Lung (tissue), 12 donors: Measurements from ENCODE around the gene KCNQ1OT1. TPM values are rescaled to one million over a fixed set of nuclear protein-coding genes. Genes with fewer than 3 reads are reported as not detected.

Source experiments
- ATAC-seq: fragments of 200-7000 bp; cut with Tn5 transposase; one replicate; pipeline ENCODE4 v1.9.1; 2020; ENCODE audit warnings: moderate number of reproducible peaks; ENCODE audit not compliant: insufficient read depth, low FRiP score
- DNase-seq, 3 donors: peaks; one replicate each; pipeline ENCODE4 v3.0.0-alpha.2; 2013 to 2017
- H3K27ac ChIP-seq, 2 donors: one replicate each; pipeline ENCODE4 v1.5.1; 2013; ENCODE audit warnings: mild to moderate bottlenecking in 2 of 2, moderate library complexity in 2 of 2, control low read depth in 1 of 2, inconsistent platforms in 1 of 2, low read depth in 1 of 2, low read length in 1 of 2
- H3K27me3 ChIP-seq, 3 donors: one replicate each; pipeline ENCODE4 v1.5.1; 2013; ENCODE audit warnings: low read length in 2 of 3; ENCODE audit not compliant: control insufficient read depth in 3 of 3, insufficient read depth in 3 of 3
- H3K36me3 ChIP-seq, 4 donors: one replicate each; pipeline ENCODE4 v1.5.1; 2013; ENCODE audit warnings: low read length in 4 of 4, mild to moderate bottlenecking in 1 of 4, moderate library complexity in 1 of 4; ENCODE audit not compliant: control insufficient read depth in 4 of 4, insufficient read depth in 4 of 4
- H3K4me1 ChIP-seq, 5 donors: one replicate each; pipeline ENCODE4 v1.5.1; 2013; ENCODE audit warnings: low read length in 5 of 5, mild to moderate bottlenecking in 2 of 5, moderate library complexity in 1 of 5; ENCODE audit not compliant: control insufficient read depth in 5 of 5, insufficient read depth in 5 of 5
- H3K4me3 ChIP-seq: one replicate; pipeline ENCODE4 v1.5.1; 2013; ENCODE audit warnings: mild to moderate bottlenecking, control low read depth, moderate library complexity
- H3K9ac ChIP-seq, 2 donors: one replicate each; pipeline ENCODE4 v1.5.1; 2013; ENCODE audit warnings: low read length in 2 of 2, control low read depth in 1 of 2; ENCODE audit not compliant: insufficient read depth in 1 of 2
- H3K9me3 ChIP-seq, 4 donors: one replicate each; pipeline ENCODE4 v1.5.1; 2013; ENCODE audit warnings: low read length in 3 of 4, mild to moderate bottlenecking in 1 of 4, moderate library complexity in 1 of 4; ENCODE audit not compliant: control insufficient read depth in 4 of 4, insufficient read depth in 3 of 4
- WGBS, 2 donors: extraction: QIAGEN DNeasy Blood & Tissue Kit; methylation state at CpG; one replicate each; pipeline ENCODE4 v1.1.7; 2013; 5-methylcytosine and 5-hydroxymethylcytosine counted together
- polyA plus RNA-seq, 2 donors: library from polyadenylated mRNA; stranded (reverse); fragments of 200-250 nt; gene quantifications; one replicate each; pipeline ENCODE4 v1.2.1, GENCODE V29; 2013
- total RNA-seq, 2 donors: library from RNA; depleted of rRNA in 1 of 2; stranded (reverse); fragments of >200 nt in 1 of 2; gene quantifications; one replicate each; pipeline ENCODE4 v1.2.1, GENCODE V29; 2014 to 2021
- TF ChIP-seq, protein P1 (sequence below): IDR thresholded peaks from 2 replicates; pipeline ENCODE4 v1.5.1; 2012; ENCODE audit warnings: mild to moderate bottlenecking; ENCODE audit errors: control extremely low read depth, extremely low read depth
- donor health status: control.
- donor health status: control.
- donor health status: Bipolar disorder and iron deficiency.
- donor health status: healthy.
- donor health status: DM: yes; HTN: yes; CAD: no.

The KCNQ1OT1 gene
- total and polyA plus RNA-seq, 4 donors = 0.02 to 14.5 (median 1.7) TPM

DNA sequence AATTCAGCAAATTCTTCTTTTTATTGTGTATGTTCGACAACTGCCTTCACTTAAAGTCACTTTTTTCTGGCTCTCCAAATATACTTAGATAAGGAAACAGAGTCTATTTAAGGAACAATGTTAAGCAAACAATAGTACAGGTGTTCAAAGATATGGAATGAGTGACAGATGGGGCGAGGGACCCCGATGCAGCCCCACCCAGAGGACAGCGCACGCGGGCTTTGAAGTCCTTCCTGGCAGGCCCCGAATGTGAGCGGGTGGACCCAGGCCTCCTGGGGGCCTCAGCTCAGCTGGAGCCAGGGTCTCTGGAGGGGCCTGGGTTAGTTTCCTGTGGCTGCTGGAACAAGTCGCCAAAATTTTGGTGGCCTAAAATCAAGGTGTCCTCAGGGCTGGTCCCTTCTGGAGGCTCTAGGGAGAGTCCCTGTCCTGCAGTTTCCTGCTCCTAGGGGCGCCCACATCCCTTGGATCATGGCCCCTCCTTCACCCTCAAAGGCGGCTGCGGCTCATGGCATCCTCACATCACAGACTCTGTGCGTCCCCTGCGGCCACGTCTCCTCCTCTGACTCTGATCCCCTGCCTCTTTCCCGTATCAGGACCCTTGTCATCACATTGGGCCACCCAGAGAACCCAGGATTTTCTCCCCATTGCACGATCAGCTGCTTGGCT lies 40.6 kb upstream of the KCNQ1OT1 start:
- ATAC-seq = no peak
- Histone ChIP-seq H3K27ac (no peak overlapping the region), H3K9ac (no peak overlapping the region), H3K36me3 (no peaks in the 10 kb centered on the region), H3K27me3 (no peaks in the 10 kb centered on the region), H3K9me3 (no peaks in the 10 kb centered on the region), H3K4me1 (peaks cover 0 to 24% (median 9%) of the 10 kb centered on the region in 5 donors), H3K4me3 (no peak overlapping the region)
- DNase-seq = peak in 1 of 3 donors; percentile 10
- TF ChIP-seq, protein P1, sequence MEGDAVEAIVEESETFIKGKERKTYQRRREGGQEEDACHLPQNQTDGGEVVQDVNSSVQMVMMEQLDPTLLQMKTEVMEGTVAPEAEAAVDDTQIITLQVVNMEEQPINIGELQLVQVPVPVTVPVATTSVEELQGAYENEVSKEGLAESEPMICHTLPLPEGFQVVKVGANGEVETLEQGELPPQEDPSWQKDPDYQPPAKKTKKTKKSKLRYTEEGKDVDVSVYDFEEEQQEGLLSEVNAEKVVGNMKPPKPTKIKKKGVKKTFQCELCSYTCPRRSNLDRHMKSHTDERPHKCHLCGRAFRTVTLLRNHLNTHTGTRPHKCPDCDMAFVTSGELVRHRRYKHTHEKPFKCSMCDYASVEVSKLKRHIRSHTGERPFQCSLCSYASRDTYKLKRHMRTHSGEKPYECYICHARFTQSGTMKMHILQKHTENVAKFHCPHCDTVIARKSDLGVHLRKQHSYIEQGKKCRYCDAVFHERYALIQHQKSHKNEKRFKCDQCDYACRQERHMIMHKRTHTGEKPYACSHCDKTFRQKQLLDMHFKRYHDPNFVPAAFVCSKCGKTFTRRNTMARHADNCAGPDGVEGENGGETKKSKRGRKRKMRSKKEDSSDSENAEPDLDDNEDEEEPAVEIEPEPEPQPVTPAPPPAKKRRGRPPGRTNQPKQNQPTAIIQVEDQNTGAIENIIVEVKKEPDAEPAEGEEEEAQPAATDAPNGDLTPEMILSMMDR = no peak
- 84 to 87% methylated on average over 17 of the region's 17 CpGs for WGBS, 2 donors

DNA sequence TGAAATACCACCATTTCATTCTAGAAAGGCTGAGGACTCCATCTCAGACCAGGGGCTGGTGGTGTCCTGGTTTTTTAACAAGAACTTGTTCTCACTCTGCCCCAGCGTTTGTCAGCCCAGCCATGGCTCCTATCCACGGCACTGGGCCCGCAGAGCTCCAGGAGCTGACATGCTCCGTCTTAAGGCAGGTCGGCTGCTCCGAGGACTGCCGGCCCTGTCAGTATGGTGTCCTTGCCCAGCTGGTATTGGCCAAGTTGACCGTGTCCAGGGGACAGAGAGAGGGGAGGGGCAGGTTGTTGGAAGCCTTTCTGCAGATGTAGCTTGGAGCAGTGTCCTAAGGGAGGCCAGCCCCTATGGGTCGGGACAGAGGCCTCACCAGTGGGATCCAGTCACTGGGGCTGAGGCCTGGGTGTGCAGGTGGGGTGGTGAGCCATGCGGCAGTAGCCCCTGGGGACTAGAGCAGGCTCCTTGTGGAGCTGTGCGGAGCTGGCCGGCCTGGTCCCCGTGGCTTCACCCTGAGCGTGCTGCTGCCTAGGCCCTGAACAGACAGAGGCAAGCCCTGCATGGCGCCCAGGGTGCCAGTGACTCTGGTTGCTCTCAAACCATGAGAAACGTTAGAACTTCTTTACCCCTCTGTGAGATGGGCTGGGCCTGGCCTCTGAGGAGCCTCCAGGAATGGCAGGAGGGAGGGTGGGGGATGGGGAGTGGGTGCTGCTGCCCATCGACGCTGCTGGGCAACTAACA lies 39.9 kb upstream of the KCNQ1OT1 start:
- ATAC-seq (no peak), DNase-seq (no peak)
- Histone ChIP-seq H3K36me3 (no peaks in the 10 kb centered on the region), H3K9ac (no peak overlapping the region), H3K4me3 (no peak overlapping the region), H3K4me1 (peaks cover 0 to 24% (median 9%) of the 10 kb centered on the region in 5 donors), H3K27ac (no peak overlapping the region), H3K9me3 (no peaks in the 10 kb centered on the region), H3K27me3 (no peaks in the 10 kb centered on the region)
- WGBS, 2 donors = 91 to 93% methylated on average over 18 of the region's 18 CpGs
- TF ChIP-seq, protein P1 = no peak

DNA sequence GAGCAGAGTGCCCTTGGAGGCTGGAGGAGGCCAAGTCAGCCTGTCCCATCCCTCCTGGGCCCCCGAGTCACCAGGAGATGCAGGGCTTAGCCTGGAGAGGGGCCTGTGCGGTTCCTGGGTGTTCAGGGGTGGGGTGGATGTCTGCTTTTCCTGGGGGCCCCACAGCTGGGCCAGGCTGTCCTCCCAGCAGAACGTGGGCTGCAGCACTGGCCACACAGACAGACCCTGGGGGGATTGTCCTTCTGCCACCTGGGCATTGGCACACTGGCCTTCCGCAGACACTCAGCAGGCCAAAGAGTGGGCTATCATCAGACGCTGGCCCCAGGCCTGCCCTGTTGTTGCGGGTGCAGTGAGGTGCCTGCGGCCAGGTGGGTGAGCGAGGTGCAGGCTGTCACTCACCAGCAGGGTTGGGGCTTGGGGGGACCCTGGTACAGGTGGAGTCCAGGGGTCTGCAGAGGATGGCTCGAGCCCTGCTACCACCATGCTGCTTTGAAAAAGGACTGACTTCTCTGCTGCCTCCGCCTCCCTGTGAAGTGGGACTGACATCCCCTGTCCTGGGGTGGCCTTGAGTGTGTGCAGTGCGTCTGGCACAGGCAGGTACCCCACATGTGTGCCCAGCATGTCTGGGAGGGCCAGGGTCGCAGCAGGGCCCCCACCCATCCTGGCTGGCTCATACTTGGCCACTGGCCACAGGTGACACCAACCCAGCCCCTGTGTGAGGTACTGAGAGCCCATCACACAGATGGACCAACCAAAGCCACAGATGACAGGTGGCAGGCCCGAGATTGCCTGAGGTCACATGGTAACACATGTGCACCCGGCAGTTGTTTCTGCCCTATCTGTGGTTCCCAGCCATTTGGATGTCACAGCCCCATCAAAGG lies 39.0 kb upstream of the KCNQ1OT1 start:
- Histone ChIP-seq H3K4me3 (no peak overlapping the region), H3K4me1 (peaks cover 0 to 27% (median 9%) of the 10 kb centered on the region in 5 donors), H3K36me3 (no peaks in the 10 kb centered on the region), H3K27ac (no peak overlapping the region), H3K9me3 (no peaks in the 10 kb centered on the region), H3K9ac (no peak overlapping the region), H3K27me3 (no peaks in the 10 kb centered on the region)
- TF ChIP-seq, protein P1 = no peak
- DNase-seq (no peak), ATAC-seq (no peak)
- 88 to 93% methylated on average over 14 of the region's 14 CpGs for WGBS, 2 donors
